HG03439 (cell line): ENCODE results near the gene NDUFB11.
"Not testable (repeated sequence)": the region's sequence is repeated elsewhere in the genome, so short reads cannot be mapped to it uniquely, and the experiment has no call there.

Source experiments
- ATAC-seq: cut with Tn5 transposase; IDR thresholded peaks from one replicate; pipeline ENCODE4 v1.9.1; 2021; ENCODE audit warnings: mild to moderate bottlenecking, moderate library complexity; ENCODE audit not compliant: unreplicated experiment

Gene NDUFB11

DNA sequence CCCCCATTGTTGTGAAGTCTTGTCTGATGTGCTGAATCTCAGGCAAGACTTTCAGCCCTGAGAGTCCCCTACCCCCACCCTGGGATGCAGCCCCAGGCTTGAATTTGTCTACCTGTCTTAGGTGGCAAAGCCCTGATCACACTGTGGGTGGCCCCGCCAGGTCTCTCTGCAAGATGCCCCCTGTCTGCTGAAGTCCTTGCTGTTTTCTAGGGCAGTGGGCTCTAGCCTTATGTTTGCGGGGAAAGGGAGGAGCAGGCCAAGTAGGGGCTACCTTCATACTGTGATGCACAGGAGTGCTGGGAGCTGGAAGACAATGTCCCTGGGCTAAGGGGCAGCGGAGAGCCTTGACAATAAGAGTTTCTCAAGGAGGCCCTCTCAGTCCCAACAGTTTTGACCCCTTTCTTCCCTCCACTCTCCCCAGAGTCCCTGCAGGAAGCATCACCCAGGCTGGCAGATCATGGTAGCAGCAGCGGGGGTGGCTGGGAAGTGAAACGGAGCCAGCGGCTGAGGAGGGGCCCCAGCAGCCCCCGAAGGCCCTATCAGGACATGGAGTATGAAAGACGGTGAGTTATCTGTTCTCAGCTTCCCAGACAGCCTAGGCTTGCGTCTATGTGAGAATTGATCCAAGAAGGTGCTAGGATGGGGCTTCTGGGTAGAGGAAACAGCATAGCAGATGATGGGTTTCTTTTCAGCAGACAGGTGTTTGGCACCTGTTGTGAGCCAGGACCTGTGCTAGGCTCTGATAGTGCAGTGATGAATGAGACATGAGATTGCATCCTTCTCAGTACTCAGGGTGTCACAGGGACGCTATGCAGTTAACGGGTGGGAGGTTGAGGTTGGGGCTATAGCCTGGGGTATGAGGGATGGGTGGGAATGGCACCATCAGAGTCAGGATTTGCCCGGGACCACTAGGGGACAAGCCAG lies 2.7 kb upstream of the NDUFB11 start:
- ATAC-seq, result no peak

DNA sequence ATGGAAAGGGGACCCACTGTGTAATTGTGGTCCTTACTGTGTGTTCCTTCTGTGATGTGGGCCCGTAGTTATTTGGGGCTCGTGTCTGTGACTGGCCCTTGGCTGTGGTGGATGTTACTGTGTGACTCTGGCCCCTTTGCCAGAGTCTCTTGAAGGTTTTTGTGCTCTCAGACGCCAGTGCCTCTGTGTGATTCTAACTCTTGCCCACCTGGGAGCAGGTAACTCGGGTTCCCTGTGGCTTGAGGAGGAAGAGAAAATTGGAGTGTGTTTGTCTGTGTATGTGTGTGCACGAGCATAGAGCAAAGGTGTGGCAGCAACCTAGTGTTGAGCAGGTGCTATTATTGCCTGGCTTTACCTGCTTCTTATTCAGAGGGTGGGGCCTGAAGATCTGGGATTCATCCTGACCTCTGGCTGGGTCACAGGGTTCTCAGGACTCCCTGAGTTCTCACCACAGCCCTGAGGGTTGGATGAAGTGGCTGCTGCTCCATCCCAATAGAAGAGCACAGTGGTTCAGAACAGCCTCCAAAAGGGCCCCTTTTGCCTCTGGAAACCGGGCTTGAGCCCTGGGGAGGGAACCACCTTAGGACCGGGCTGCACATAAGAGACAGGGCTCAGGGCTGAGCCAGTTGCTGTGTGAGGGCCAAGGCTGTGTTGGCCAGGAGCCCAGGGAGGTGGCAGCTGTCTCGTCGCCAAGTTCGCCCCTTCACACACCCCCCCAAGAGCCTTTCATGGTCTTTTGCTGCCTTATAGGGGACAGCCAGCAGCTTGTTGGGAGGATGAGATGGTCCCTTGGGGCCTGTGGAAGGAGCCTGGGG lies 1.8 kb upstream of the NDUFB11 start:
- no peak for ATAC-seq

DNA sequence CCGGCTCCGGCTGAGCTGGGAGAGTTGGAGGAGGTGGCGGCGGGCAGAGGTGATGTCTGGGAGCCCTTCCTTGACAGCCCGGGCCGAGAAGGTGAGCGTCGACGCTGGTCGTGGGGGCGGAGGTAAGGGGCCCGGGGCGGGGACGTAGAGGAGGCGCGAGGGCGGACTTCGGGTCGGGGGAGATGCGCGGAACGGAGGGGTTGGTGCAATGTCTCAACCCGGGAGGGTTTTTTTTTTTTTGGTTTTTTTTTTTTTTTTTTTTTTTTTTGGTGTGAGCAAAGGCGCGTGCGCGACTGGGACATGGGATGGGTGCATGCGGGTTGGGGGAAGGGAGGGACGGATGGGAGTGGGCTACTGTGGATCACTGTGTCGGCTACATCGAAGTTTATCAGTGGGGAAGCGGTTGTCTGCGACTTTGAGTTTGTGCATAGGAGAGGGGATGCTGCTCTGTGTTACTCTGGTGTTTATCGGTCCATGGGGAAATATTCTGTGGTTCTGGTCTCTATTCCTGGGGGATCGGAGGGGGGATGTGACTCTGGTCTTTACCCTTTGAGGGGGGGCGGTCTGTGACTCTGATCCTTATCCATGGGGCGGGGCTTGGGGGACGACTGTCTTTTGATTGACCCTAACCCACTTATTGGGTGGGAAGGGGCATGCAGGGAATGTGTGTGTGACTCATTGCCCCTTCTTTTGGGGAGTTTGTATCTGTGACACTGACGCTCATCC lies 1.1 kb upstream of the NDUFB11 start:
- peak; percentile 16 for ATAC-seq

DNA sequence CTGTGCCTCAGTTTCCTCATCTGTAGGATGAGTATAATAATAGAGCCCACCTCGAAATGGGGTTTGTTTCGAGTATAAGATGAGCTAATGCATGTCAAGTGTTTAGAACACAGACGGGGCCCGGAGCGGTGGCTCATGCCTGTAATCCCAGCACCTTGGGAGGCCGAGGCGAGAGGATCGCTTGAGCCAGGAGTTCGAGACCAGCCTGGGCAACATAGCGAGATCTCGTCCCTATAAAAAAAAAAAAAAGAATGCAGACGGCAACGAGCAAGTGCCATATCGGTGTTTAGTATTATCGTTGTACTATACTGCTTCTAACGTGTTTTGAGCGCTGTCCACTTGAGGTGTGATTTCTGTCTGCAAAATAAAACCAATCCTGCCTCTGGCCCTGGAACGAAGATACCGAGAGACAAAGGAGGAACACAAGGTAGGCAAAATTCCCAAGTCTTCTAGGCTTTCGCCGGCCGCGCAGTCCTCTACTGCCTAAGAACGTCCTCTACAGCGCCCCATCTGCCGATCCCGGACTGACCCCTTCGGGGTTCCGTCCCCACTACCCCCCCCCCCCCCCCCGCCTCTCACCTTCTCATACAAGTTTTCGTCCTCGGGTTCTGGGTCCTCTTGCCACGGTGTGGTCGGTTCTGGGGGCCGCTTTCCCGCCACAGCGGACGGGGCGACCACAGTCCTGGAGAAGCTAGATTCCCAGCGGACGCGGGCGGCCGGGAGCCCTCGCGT lies 442 bp downstream of the NDUFB11 start:
- no peak for ATAC-seq

DNA sequence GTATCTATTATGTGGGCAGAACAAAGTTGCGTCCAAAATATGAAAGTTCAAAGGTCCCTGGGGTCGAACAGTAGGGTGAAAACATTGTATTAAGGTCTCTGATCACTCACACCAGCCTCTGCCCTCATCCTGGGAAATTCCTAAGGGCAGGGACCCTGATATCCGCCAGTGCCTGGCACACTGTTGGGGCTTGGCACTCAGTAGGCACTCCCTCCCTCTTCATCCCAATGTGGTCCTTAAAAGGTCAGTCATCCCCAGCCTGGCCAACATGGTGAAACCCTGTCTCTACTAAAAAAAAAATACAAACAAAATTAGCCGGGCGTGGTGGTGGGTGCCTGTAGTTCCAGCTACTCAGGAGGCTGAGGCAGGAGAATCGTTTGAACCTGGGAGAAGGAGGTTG lies 6.3 kb downstream of the NDUFB11 start:
- ATAC-seq, result no peak

DNA sequence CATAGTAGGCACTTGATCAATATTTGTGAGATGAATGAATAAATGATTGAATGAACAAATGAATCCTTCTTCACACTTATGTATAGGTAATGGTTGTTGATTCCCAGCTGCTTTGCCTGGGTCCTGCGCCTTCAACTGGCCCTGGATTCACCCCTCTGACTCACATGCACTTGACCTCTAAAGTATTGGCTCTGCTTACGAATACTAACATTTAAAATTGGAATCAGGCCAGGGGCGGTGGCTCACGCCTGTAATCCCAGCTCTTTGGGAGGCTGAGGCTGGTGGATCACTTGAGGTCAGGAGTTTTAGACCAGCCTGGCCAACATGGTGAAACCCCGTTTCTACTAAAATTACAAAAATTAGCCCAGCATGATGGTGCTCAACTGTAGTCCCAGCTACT lies 8.9 kb downstream of the NDUFB11 start:
- ATAC-seq, result not testable (repeated sequence)

DNA sequence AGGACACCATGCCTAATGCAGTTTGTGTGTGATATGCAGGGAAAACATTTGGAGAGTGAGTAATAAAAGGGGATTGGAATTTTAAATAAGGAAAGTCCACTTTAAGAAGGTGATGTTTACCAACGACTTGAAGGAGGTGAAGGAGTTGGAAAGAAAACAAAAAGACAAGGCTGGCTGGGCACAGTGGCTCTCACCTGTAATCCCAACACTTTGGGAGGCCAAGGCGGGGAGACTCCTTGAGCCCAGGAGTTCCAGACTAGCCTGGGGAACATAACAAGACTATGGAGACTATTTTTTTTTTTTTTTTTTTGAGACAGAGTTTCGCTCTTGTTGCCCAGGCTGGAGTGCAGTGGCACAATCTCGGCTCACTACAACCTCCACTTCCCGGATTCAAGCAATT lies 11.0 kb downstream of the NDUFB11 start:
- no peak for ATAC-seq

DNA sequence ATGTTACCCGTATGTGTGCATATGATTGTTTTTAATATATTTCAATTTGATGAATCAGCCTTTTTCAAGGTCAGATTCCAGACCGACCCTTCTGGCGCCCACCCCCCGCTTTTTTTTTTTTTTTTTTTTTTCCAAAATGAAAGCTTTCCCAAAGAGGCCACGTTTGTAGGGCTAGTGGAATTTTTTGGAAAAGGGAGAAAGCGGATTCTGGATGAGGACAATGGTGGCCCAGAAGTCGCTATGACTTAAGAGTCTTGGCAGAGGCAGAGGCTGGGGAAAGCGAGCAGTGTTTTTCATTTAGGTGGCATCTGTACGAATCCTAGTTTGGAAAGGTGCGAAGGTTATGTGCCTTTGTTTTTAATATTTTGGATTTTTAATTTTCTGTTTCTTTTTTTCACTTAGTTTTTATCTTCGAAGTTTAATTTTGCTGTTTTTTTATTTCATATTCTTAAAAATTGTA lies 14.6 kb downstream of the NDUFB11 start:
- no peak for ATAC-seq

DNA sequence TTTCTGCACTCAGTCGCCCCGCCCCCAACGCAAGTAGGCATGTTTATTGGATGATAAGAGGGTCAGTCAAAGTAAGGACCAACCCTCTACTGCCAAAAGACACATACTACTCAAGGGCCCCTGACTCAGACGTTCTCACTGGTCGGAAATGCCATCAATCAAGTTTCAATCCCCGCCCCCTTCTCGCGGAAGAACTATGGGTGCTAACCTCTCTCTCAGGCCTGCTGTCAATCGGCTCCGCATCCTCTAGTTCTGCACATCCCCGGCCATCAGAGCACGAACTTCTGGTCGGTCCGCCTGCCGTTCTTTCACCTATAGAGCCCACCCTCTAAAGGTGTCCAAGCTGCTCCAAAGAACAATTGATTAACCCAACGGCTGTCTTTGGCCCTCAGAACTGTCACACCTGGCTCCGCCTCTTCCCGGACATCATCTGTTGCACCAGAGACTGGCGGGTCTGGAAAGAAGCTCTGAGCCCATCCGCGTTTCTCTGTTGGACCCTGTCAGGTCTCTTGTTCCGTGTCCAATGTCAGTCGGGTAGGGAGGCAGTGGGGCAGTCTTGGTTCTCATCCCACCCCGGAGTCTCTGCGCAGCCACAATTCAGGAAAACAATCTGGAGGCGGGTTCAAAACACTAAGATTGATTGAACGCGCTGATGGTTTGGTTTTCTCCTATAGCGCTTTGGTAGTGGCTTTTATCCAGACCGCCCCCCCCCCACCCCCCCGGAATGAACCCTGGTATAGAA lies 15.2 kb downstream of the NDUFB11 start:
- peak; percentile 99 for ATAC-seq

DNA sequence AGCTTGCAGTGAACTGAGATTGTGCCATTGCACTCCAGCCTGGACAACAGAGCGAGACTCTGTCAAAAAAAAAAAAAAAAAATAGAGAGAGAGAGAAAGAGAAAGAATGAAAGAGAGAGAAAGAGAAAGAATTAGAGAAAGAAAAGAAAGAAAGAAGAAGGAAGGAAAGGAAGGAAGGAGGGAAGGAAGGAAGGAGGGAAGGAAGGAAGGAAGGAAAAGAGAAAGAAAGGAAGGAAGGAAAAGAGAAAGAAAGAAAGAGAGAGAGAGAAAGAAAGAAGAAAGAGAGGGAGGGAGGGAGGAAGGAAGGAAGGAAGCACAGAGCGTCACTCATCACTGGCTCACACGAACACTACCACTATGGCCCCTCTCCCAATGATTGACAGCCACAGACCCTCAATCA lies 20.0 kb downstream of the NDUFB11 start:
- not testable (repeated sequence) for ATAC-seq

DNA sequence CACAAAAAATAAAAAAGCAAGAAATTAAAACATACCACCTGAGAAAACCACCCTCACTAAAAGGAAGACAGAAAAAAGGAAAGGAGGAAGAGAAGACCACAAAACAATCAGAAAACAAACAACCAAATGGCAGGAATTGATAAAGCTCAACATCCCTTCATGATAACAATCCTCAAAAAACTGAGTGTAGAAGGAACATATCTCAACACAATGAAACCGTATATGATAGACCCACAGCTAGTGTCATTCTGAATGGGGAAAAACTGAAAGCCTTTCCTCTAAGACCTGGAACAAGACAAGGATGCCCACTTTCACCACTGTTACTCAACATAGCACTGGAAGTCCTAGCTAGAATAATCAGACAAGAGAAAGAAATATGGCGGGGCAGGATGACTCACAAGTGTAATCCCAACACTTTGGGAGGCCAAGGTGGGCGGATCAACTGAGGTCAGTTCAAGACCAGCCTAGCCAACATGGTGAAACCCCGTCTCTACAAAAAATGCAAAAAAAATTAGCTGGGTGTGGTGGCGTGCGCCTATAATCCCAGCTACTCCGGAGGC lies 27.9 kb downstream of the NDUFB11 start:
- ATAC-seq, result not testable (repeated sequence)

DNA sequence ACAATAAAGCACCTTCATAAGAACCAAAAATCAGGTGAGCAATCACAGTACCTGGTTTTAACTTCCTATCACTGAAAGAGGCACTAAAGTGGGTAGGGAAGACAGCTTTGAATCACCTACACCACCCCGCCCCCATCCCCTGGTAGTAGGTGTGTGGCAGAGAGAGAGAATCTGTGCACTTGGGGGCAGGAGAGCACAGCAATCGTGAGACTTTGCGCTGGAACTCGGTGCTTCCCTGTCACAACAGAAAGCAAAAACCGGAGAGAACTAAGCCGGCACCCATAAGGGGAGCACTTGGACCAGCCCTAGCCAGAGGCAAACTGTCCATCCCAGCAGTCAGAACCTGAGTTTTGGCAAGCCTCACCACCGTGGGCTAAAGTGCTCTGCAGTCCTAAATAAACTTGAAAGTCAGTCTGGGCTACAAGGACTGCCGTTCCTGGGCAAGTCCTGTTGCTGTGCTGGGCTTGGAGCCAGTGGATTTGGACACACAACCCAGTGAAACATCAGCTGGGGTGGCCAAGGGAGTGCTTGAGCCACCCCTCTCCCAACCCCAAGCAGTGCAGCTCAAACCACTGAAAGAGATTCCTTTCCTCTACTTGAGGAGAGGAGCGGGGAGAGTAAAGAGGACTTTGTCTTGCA lies 32.1 kb downstream of the NDUFB11 start:
- ATAC-seq, result no peak

DNA sequence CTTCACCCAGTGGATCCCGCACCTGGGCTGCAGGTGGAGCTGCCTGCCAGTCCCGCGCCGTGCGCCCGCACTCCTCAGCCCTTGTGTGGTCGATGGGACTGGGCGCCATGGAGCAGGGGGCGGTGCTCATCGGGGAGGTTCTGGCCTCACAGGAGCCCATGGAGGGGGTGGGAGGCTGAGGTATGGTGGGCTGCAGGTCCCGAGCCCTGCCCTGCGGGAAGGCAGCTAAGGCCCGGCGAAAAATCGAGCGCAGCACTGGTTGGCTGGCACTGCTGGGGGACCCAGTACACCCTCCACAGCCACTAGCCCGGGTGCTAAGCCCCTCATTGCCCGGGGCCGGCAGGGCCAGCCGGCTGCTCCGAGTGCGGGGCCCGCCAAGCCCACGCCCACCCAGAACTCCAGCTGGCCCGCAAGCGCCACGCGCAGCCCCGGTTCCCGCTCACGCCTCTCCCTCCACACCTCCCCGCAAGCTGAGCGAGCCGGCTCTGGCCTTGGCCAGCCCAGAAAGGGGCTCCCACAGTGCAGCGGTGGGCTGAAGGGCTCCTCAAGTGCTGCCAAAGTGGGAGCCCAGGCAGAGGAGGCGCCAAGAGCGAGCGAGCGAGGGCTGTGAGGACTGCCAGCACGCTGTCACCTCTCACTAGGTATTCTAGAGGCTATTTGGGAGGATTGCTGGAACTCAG lies 33.4 kb downstream of the NDUFB11 start:
- not testable (repeated sequence) for ATAC-seq

DNA sequence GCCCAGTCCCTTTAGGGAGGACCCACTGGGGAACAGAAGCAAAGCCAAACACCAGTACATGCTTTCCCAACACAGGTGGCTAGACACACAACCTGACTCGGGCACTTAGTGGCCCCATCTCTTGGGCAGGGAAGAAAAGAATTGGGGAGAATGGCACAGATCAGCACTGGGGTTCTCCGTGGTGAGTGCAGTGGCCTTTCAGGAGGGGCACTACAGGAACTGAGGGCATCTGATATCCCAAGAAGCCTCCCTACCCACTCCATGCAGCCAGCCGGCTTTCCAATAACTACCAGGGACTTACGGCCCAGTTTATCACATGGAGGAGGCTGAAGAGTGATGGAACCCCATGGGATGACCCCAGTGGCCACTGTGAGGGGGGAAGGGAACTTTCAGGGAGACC lies 43.3 kb downstream of the NDUFB11 start:
- no peak for ATAC-seq

DNA sequence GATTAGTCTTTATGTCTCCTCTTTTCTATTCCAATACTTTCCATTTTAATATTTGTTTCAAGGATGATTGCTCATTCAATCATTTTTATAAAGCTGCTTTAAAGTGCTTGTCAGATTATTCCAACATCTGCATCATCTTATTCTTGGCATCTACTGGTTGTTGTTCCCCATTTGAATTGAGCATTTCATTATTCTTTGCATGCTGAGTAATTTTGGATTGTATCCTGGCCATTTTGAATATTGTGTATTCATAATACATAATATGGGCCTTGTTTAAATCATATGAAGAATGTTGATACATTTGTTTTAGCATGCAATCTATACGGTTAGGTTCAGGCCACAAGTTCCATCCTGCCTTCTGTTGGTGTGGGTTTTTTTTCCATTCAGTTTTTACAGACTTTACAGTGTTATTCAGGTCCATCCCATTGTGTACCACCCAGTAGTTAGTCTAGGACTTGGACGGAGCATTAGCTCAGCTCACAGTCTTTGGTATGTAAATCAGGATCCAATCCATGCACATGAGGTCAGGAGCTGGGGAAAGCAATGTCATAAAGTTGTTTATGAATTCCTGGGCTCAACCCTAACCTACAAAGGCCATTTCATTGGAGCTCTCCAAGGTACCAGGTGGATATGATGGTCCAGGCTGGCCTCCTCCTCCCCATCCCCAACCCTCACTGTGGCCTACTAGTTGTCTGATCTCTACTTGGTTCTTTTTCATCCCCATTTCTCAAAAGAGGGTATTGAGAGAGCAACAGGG lies 46.0 kb downstream of the NDUFB11 start:
- ATAC-seq, result no peak

DNA sequence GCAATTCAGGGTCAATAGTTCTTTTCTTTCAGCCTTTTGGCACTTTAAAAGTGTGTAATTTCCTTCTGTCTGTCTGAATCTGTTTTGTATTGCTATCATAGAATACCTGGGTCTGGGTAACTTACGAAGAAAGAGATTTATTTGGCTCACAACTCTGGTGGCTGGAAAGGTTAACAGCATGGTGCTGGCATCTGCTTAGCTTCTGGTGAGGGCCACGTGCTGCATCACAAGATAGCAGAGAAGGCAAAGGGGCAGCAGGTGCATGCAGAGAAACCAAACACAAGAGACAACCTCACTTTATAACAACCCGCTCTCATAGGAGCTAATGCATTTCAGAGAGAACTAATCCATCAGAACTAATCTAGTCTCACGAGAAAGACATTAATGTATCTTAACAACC lies 47.5 kb downstream of the NDUFB11 start:
- ATAC-seq, result no peak

DNA sequence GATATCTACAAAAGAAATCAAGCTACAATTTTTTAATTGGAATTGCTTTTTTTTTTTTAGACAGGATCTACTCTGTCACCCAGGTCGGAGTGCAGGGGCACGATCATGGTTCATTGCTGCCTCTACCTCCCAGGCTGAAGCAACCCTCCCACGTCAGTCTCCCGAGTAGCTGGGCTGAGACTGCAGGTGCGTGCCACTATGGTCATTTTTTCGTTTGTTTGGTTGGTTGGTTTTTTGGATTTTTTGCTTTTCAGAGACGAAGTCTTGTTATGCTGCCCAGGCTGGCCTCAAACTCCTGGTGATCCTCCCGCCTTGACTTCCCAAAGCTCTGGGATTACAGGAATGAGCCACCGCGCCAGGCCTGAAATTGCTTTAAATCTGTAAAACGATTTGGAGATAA lies 50.6 kb downstream of the NDUFB11 start:
- no peak for ATAC-seq

DNA sequence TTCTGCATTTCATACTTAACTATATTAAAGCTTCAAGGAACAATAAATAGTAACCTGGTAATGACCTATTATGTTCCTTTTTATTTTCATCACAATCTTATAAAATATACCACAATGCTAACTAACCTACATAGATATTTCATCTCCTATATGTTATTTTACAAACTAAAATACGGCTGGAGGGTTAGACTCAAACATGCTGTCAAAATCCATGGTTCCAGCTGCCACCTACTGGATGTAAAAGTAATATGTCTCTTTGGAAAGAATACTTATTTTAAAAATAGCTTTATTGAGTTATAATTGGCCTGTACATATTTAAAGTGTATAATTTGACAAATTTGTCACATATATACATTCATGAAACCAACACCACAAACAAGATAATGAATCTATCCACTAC lies 51.3 kb downstream of the NDUFB11 start:
- no peak for ATAC-seq
